ENCODE data around the gene LRTM2.

LRTM2 gene

DNA sequence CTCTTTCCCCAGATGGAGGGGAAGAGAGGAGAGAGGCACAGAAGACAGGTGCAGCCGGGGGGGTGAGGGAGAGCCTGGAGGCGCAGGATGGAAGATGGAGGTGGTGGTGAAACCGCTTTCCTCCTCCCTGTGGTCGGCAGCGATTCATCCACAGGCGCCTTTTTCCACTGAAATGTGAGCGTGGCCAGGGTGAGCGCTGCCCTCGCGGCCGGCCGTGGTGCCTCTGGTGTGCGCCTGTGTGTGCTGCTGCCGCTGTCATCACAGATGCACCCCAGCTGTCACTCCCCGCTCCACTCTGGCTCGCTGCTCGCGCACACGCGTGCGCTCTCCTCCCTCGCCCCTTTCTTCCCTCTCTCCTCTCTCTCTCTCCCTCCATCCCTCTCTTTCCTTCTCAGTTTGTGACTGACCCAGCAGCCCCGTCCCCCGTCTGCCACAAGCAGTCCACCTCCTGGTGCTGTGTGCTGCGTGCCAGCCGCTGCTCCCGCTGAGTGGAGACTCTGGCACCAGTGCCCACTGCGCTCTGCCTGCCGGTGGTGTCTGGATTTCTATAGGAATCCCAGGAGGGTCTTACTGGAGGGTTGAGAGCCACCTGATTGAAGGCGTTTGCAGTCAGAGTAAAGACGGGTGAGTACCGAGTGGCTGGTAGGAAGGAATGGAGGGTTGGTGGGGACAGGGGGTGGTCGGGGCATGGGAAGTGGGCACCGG is at the start of gene LRTM2:
LRTM2 (plus strand) TSS at position 375 of the 705 bp plus-strand sequence. CDS start 7,584 bp downstream, outside the sequence.
- DNase-seq: no peak

DNA sequence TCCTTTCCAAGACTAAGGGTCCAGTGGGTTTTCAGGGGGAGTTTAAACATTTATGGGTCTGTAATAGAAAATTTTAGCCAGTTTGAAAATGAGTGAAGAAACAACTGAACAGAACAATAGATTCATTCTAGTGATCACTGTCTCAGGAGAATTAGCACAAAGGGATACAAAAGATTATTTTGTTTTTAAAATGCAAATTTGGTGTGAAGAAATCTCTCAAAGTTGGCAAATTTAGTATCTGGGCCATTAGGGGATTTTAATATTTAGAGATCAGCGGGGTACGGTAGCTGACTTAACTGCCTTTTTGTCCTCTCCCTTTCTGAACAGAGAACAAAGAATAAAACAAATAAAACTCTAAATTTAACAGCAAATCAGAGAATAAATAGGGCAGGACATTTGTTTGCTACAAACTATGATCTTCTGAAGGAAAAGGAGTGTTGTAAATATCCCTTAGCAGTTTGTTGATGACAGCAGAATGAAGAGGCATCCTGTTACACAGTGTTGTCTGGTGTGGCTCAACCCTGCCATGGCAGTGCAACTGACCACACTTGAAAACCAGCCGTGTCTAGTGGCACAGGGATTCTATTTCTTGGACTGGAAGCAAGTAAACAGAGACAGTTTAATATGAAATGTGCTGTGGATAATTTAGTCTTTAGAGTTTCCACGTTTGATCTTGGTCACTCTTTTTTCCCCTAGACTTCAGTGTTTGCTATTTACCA is 46.3 kb upstream of the LRTM2 start:
- DNase-seq: no peak

DNA sequence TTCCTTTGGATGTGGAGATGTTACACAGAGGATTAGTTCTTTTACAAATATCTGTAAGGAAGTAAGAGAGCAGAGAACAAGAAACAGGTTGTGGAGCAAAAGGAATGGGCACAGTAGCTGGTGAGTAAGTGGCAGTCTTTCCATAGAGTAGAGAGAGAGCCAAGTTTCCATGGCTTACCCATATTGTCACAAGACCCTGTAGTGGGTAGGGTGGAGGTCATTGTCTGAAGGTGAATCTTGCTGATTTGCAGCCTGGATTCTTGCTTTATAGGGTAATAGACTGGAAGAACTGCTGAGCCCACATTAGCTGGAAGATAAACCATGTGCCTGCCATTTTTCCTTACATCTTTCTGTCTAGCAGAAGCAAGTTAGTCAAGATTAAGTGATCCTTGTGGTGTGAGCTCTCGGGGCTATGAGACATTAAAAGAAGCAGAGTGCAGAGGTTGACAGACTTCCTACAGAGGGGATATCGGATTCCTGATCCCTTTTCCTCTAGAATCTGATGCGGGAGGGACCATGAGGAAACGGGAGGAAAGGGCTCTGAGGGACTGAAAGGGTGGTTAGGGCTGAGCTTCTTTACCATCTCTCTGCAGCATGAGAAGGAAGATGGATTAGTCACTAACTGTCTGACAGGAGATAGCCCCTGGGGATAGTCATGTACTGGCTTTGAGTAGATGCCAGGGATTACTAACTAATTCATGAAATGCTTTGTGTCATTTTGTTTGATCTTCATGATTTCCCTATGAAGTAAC is 44.0 kb upstream of the LRTM2 start:
- DNase-seq: peak; percentile 88

DNA sequence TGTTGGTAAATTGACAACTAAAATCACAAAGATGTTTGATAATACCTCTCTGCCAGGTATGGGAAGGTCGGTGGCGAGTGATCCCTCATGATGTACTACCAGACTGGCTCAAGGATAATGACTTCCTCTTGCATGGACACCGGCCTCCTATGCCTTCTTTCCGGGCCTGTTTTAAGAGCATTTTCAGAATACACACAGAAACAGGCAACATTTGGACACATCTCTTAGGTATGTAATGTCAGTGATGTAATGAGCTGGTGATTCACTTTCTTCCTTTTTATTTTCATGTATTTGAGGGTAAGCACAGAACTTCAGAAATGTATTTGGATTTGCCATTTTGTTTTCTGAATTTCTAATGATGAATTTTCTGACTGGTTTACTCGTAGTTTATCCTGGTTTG is 42.6 kb upstream of the LRTM2 start:
- DNase-seq: peak; percentile 81

- DNase-seq: no peak
Observed at GRCh38 chr12:1778911-1779310, 41.5 kb upstream of the LRTM2 start.

DNA sequence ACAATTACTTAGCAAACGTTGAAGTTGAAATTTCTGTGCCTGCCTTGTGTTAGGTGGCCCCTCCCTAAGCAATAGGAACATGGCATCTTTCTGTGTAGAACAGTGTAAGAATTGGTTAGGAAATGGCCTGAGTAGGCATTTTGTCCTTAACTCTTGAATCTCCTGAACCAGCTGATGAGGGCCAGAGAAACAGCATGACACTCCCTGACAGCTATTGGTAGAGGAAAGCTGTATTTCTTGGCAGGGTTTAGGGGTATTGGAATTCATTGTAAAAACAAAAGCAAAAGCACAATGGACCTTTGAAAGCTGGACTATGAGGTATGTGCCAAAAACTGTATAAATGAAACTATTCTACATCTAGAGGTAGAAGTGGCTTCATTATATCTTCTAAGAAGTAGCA is 40.6 kb upstream of the LRTM2 start:
- peak; percentile 36 for DNase-seq

- DNase-seq: no peak
Observed at GRCh38 chr12:1781772-1782171, 38.6 kb upstream of the LRTM2 start.

- no peak for DNase-seq
Observed at GRCh38 chr12:1782215-1782614, 38.1 kb upstream of the LRTM2 start.

DNA sequence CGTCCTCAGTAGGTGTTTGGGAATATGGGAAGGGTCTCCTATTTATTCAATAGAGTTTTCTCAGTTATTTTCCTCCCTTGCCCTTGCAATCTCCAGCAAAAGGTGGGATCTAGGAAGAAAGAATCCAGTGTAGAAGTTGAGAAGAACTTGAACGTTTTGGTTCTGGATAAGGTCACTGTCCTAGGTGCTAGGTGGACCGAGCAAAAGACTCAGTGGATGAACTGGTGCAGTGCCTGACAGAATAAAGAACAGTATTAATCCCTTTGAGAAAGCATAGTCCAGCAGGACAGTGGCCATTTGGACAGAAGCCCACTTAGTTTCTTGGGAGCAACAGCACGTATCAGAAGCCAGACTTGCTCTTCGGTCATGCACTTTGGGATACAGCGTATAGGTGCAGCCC is 32.7 kb upstream of the LRTM2 start:
- DNase-seq: no peak

- DNase-seq: no peak
Observed at GRCh38 chr12:1790444-1790843, 29.9 kb upstream of the LRTM2 start.

DNA sequence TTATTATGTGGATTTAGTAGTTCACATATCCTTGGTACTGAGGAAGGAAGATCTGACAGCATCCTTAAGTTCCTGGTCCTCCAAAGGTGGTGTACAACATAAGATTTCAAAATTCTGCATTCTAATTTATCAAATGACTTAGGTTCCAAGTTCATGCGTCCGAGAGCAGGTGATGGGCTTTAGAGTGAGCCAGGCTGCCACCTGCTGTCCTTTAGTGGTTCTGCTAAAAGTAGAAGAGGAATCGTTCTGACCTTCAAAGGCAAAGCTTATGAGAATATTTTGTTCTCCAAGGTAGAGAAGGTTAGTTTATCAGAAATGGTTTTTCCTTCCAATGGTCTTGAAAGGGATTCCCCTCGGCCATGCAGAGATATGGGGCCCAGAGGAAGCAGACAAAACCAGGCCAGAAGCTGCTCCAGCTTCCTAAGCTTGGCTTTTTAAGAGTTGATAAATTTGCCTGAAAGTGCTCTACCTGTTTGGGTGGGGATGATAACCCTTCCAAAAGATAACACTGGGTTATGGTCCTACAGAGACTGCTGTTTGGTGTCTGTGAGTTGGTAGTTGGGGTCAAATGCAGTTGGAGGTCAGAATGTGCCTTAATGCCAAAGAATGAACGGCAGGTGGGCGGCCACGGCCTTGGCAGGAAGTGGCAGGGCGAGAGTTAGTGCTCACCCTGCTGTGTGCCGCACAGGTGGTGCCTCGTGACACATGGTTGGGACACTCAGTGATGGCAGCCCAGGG is 29.1 kb upstream of the LRTM2 start:
- peak; percentile 56 for DNase-seq

DNA sequence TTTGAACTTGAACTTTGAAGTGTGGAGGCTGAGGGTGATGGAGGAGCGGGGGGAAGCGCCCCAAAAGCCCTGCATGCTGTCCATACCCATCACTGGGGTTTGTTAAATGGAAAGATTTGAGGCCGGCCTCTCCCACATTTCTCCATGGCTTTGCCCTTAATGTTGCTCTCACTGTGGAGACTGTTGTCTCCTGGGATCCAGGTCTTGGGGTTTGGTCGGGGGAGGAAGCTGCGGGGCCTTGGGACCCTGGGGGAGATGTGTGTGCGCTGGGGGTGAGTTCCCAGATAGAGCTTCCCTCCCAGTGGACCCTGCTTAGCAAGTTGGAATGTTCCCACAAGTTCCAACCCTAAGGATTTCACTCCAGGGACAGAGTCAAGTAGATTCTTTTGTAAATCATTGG is 28.0 kb upstream of the LRTM2 start:
- DNase-seq: no peak

DNA sequence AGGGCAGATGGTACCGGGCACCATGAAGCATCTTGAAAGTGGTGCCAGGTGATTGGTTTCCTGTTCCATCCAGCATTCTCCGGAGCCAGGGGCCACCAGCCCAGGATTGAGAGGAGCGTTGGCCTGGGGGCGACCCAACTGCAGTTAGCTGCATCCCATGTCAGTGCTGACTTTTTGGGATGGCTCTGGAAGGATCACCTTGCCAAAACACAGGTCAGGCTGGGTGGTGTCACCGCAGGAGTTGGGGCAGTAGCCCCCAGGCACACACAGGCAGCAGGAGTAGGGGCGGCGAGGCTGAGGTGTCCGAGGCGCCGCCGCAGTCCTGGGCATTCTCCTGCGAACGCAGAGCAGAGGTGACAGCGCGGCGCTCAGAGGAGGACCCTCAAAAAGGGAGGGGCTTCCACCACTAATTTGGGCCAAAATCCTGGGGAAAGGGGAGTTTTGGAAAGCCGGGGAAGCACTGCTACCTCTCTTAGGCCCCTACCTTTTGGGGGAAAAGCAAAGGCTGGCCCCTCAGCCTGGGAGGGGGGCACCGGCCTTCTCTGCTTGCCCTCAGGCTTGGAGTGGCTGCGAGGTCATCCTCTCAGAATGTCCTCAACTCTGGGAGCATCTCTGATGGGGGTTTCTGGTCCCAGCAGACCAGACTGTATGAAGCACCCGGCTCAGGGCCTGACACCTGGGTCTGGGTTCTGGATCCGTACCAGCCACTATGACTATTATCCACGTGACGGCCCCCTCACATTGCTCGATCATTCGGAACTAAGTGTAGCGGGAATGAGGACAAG is 26.7 kb upstream of the LRTM2 start:
- no peak for DNase-seq

DNA sequence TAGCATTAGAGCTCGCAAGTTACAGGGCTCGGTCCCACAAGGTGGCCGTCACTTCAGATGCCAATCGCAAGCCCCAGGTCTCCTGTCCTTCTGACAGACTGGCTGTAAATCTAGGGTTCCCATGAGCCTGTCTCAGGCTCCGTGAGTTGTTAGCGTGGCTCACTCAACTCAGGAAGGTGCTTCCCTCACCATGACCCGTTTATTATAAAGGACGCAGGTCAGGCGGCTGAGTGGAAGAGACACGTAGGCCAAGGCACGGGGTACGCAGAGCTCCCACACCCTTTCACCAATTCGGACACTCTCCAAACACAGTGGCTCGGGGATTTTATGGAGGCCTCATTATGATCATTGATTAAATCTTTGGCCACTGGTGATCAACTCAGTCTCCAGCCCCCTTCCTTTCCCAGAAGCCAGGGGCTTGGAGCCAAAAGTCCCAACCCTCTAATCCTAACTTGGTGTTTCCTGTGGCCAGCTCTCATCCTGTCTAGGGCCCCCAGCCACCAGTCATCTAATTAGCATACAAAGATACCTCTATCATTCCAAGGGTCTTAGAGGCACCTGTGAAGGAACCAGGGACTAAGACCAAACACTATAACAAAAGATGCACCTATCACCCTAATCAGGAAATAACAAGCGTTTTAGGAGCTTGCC is 25.8 kb upstream of the LRTM2 start:
- no peak for DNase-seq

DNA sequence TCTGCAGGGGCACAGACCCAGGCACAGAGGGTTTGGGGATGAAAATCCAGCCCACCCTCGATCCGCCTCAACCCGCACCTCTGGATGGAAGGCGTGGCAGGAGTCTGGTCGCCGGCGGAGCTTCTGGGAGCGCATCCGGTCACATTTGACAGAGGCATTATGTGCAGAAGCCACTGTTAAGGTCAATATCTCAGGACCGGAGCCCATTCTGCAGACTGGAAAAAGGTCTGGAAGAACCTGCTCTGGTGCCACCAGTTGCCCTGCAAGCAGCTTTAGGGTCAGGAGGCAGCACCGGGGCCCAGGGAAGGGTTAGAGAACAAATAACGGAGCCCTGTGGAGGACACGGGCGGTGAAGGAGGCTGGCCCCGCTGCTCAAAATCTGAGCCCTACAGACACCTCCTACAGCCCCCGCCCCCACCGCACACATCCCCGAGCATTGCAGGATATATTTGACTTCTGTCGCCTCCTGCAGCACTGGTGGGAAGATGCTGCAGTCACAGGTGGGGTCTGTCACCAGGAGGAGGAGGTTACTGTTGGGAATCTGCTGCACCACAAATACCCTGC is 25.1 kb upstream of the LRTM2 start:
- DNase-seq: no peak

GRCh38 chr12:1795785-1796514 is 24.4 kb upstream of the LRTM2 start:
- DNase-seq: peak; percentile 87

DNA sequence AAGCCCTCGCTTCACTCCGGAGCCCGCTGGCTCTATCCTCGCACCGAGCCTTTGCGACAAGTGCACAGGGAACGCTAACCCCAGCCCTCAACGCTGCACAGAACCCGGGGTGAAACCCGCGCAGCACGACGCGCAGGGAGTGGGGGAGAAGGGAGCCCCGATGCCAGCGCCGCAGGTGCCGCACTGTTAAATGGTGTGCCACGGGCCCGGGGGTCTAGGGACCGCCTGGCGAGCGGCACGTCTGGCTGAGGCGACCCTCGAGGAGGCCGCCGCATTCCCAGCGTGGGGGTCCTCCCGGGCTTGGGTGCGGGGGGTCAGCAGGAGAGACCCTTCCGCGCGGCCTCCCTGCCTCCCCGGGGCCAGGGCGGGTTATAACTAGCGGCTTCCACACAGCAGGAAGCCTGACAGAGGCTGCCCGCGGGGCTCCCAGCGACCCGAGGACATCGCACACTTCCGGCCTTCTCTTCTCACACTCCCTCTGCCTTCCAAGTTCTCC is 23.8 kb upstream of the LRTM2 start:
- DNase-seq: no peak

- DNase-seq: no peak
Observed at GRCh38 chr12:1797011-1797901, 23.1 kb upstream of the LRTM2 start.

GRCh38 chr12:1797991-1798640 is 22.2 kb upstream of the LRTM2 start:
- no peak for DNase-seq

Measured in fibroblast of skin of right quadriceps (primary cell).